Measurements from ENCODE around the gene TPM4. TPM values are rescaled to one million over a fixed set of nuclear protein-coding genes. Genes with fewer than 3 reads are reported as not detected.
A peak's percentile ranks its signal among the peaks of the same experiment; 100 is the strongest.

The TPM4 gene
- total and polyA plus RNA-seq, 2 of the 13 experiments (the other 11 are each of a cell fraction or from before 2014, with no cell fraction given): 180 to 188 TPM

DNA sequence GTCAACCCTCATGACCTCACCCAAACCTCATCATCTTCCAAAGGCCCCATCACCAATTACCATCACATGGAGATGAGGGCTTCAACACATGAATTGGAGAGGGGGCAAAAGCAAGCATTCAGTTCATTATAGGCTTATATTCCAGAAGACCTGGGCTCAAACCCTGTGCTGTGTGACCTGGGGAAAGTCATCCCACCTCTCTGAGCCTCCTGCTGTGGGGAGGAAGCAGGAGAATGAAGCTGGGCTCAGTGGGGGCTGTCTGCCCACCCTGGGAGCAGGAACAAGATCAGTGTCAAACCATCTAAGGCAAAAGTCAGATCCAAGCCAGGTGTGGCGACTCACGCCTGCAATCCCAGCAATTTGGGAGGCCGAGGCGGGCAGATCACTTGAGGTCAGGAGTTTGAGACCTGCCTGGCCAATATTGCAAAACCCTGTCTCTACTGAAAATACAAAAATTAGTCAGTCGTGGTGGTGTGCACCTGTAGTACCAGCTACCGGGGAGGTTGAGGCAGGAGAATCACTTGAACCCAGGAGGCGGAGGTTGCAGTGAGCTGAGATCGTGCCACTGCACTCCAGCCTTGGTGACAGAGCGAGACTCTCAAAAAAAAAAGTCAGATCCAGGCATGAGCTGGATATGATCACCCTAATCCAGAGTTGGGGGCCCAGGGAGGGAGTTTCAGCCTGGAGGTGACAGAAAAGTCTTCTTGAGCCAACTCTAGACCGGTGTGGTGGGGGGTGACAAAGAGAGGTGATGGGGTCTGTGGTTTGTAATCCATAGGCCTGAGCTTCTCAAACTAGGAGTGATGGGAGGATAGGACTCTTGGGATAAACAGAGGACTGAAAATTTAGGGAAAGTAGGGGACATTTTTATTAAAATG, 1.6 kb upstream of the TPM4 start:
- POLR2A ChIA-PET: interaction anchor here (1.3 to 5.7 kb wide), 6 partner anchors 10 to 110 kb away, joined by 4 to 66 read pairs (median 6); partner anchors contain the start of gene FAM32A
- no peak for DNase-seq (ENCODE audit: low spot score)
- no peaks in the 10 kb centered on the region for H3K9me3 ChIP-seq (ENCODE audit: low read length)
- H2AFZ ChIP-seq (ENCODE audit: low read length): no peak overlapping the region
- no peak for ATAC-seq
- H3K27me3 ChIP-seq (ENCODE audit: control insufficient read depth in 1 of 2, insufficient read depth in 2 of 2, low read length in 2 of 2): no peaks in the 10 kb centered on the region
- H3K4me3 ChIP-seq (replicated peaks in 1 of 3; ENCODE audit: insufficient read depth in 1 of 3, low read depth in 2 of 3, low read length in 3 of 3): no peak overlapping the region; a peak in 1 of 6 replicates
- CTCF ChIA-PET (ENCODE audit: low intra/inter-chr PET ratio, low total read pairs): no interaction called here
- H3K4me2 ChIP-seq (ENCODE audit: low read depth, low read length): no peak overlapping the region; the same call in 1 of the 2 replicates
- peaks cover 28% of the 10 kb centered on the region for H3K79me2 ChIP-seq (ENCODE audit: insufficient read depth, low read length)
- BruUV-seq (replicated peaks): no TSS peak
- no peak for TF ChIP-seq ZFP36L2 (CRISPR knock-in tag; IDR thresholded peaks at IDR 0.05)
- TF ChIP-seq ZMYM3 (CRISPR knock-in tag; IDR thresholded peaks at IDR 0.05): peak; percentile 64
- peak; percentile 97 for TF ChIP-seq ZNF768 (CRISPR knock-in tag; IDR thresholded peaks at IDR 0.05)
- intact Hi-C loops (cut with micrococcal nuclease; ENCODE audit: unreplicated experiment): no loop called here
- WGBS (ENCODE audit: low lambda C conversion rate): 76% methylated on average over 9 of the region's 10 CpGs
- in situ Hi-C loops (cut with HindIII; ENCODE audit: extremely low pct_ligation_motif_present, low pct_unique_long_range_greater_than_20kb): no loop called here
- no peak overlapping the region for H3K27ac ChIP-seq (ENCODE audit: extremely low read length, insufficient read depth, low read length)
- no peak for FAIRE-seq
- H3K36me3 ChIP-seq (replicated peaks in 1 of 2; ENCODE audit: control insufficient read depth in 1 of 2, insufficient read depth in 2 of 2, low read length in 2 of 2): no peaks in the 10 kb centered on the region
- no peak overlapping the region for H3K9ac ChIP-seq (ENCODE audit: insufficient read depth, low read depth, low read length)
- H3K4me1 ChIP-seq (ENCODE audit: insufficient read depth, low read length): peaks cover 86% of the 10 kb centered on the region
- peaks cover 9% of the 10 kb centered on the region; the same call in 1 of the 2 replicates for H4K20me1 ChIP-seq (ENCODE audit: insufficient read depth, low read length)

- CTCF ChIA-PET (ENCODE audit: low intra/inter-chr PET ratio, low total read pairs): no interaction called here
- 9% methylated on average over 21 of the region's 21 CpGs for WGBS (ENCODE audit: low lambda C conversion rate)
- peaks cover 17% of the 10 kb centered on the region; the same call in 1 of the 2 replicates for H4K20me1 ChIP-seq (ENCODE audit: insufficient read depth, low read length)
- H3K9ac ChIP-seq (ENCODE audit: insufficient read depth, low read depth, low read length): peak overlapping the region; percentile 97
- intact Hi-C loops (cut with micrococcal nuclease; ENCODE audit: unreplicated experiment) (loop anchor here (1.0 kb wide), 1 partner anchor 14 kb away; no protein-coding TSS in a partner anchor), in situ Hi-C loops (cut with HindIII; ENCODE audit: extremely low pct_ligation_motif_present, low pct_unique_long_range_greater_than_20kb) (no loop called here)
- TSS peak; percentile 92 for BruUV-seq (replicated peaks)
- DNase-seq (ENCODE audit: low spot score) (no peak), FAIRE-seq (no peak), ATAC-seq (no peak)
- H2AFZ ChIP-seq (ENCODE audit: low read length): no peak overlapping the region
- peaks cover 37% of the 10 kb centered on the region for H3K79me2 ChIP-seq (ENCODE audit: insufficient read depth, low read length)
- H3K27me3 ChIP-seq (ENCODE audit: control insufficient read depth in 1 of 2, insufficient read depth in 2 of 2, low read length in 2 of 2): no peaks in the 10 kb centered on the region
- POLR2A ChIA-PET: interaction anchor here (1.0 to 5.7 kb wide), 9 partner anchors 9 to 110 kb away, joined by 3 to 66 read pairs (median 6); partner anchors contain the start of genes FAM32A and RAB8A
- peaks cover 86% of the 10 kb centered on the region for H3K4me1 ChIP-seq (ENCODE audit: insufficient read depth, low read length)
- H3K36me3 ChIP-seq (replicated peaks in 1 of 2; ENCODE audit: control insufficient read depth in 1 of 2, insufficient read depth in 2 of 2, low read length in 2 of 2): peaks cover 0 to 6% of the 10 kb centered on the region in 2 experiments; a peak in 2 of 5 replicates
- peak overlapping the region; percentile 48 to 84 (median 84) for H3K4me3 ChIP-seq (replicated peaks in 1 of 3; ENCODE audit: insufficient read depth in 1 of 3, low read depth in 2 of 3, low read length in 3 of 3)
- no peaks in the 10 kb centered on the region for H3K9me3 ChIP-seq (ENCODE audit: low read length)
- H3K4me2 ChIP-seq (ENCODE audit: low read depth, low read length): peak overlapping the region; percentile 78
- peak overlapping the region; percentile 90 for H3K27ac ChIP-seq (ENCODE audit: extremely low read length, insufficient read depth, low read length)
- TF ChIP-seq SAP130 (CRISPR knock-in tag; IDR thresholded peaks at IDR 0.05; ENCODE audit: low read depth) (0 out of 2 replicates have a peak, but pooled peaks have one; percentile 3), ZNF329 (CRISPR knock-in tag; IDR thresholded peaks at IDR 0.05; ENCODE audit: low read depth) (peak; percentile 23; the same call in 1 of the 2 replicates), RXRA (CRISPR knock-in tag; IDR thresholded peaks at IDR 0.05) (peak; percentile 19; the same call in 1 of the 2 replicates), ZNF703 (CRISPR knock-in tag; IDR thresholded peaks at IDR 0.05; ENCODE audit: borderline replicate concordance) (0 out of 2 replicates have a peak, but pooled peaks have one; percentile 25), ZFP36 (IDR thresholded peaks at IDR 0.05; ENCODE audit: borderline replicate concordance, low read depth, low read length, partially characterized antibody) (peak; percentile 87), RBAK (CRISPR knock-in tag; IDR thresholded peaks at IDR 0.05) (0 out of 2 replicates have a peak, but pooled peaks have one; percentile 22), THRA (CRISPR knock-in tag; IDR thresholded peaks at IDR 0.05; ENCODE audit: borderline replicate concordance) (peak; percentile 34; the same call in 1 of the 2 replicates)
- TF ChIP-seq, protein P1, sequence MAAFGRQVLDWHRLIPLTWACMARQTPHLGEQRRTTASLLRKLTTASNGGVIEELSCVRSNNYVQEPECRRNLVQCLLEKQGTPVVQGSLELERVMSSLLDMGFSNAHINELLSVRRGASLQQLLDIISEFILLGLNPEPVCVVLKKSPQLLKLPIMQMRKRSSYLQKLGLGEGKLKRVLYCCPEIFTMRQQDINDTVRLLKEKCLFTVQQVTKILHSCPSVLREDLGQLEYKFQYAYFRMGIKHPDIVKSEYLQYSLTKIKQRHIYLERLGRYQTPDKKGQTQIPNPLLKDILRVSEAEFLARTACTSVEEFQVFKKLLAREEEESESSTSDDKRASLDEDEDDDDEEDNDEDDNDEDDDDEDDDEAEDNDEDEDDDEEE (CRISPR knock-in tag; IDR thresholded peaks at IDR 0.05): no peak
- TF ChIP-seq, protein P2, sequence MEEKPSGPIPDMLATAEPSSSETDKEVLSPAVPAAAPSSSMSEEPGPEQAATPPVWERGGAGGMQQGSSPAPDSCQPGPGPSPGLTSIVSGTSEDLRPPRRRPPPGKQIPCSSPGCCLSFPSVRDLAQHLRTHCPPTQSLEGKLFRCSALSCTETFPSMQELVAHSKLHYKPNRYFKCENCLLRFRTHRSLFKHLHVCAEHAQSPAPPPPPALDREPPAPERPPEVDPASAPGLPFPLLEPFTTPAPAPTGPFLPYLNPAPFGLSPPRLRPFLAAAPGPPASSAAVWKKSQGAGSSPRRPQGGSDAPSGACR (CRISPR knock-in tag; IDR thresholded peaks at IDR 0.05): no peak
Observed at GRCh38 chr19:16075430-16076153, 703 bp upstream of the TPM4 start.

Measured in HepG2 (cell line).